Duodenal mucosa (tissue), 2 donors: Measurements from ENCODE around the gene SLC13A2.

Experiments
- H3K27ac ChIP-seq: one replicate; pipeline ENCODE4 v1.7.0; 2013; ENCODE audit warnings: low read depth, low read length
- H3K27me3 ChIP-seq, 2 donors: one replicate each; pipeline ENCODE4 v1.7.0; 2013; ENCODE audit warnings: low read length in 2 of 2, control low read depth in 1 of 2; ENCODE audit not compliant: insufficient read depth in 2 of 2, control insufficient read depth in 1 of 2
- H3K36me3 ChIP-seq, 2 donors: one replicate each; pipeline ENCODE4 v1.7.0; 2013; ENCODE audit warnings: low read length in 2 of 2, control low read depth in 1 of 2; ENCODE audit not compliant: insufficient read depth in 2 of 2, control insufficient read depth in 1 of 2
- H3K4me1 ChIP-seq, 2 donors: one replicate each; pipeline ENCODE4 v1.7.0; 2013; ENCODE audit warnings: low read length in 2 of 2, control low read depth in 1 of 2; ENCODE audit not compliant: insufficient read depth in 2 of 2, control insufficient read depth in 1 of 2
- H3K4me3 ChIP-seq, 2 donors: one replicate each; pipeline ENCODE4 v1.7.0; 2013; ENCODE audit warnings: low read length in 2 of 2, low read depth in 1 of 2
- H3K9ac ChIP-seq, 2 donors: one replicate each; pipeline ENCODE4 v1.7.0; 2013; ENCODE audit warnings: low read length in 2 of 2, low read depth in 1 of 2
- H3K9me3 ChIP-seq, 2 donors: one replicate each; pipeline ENCODE4 v1.7.0; 2013; ENCODE audit warnings: low read length in 2 of 2, control low read depth in 1 of 2; ENCODE audit not compliant: control insufficient read depth in 1 of 2

The SLC13A2 gene

DNA sequence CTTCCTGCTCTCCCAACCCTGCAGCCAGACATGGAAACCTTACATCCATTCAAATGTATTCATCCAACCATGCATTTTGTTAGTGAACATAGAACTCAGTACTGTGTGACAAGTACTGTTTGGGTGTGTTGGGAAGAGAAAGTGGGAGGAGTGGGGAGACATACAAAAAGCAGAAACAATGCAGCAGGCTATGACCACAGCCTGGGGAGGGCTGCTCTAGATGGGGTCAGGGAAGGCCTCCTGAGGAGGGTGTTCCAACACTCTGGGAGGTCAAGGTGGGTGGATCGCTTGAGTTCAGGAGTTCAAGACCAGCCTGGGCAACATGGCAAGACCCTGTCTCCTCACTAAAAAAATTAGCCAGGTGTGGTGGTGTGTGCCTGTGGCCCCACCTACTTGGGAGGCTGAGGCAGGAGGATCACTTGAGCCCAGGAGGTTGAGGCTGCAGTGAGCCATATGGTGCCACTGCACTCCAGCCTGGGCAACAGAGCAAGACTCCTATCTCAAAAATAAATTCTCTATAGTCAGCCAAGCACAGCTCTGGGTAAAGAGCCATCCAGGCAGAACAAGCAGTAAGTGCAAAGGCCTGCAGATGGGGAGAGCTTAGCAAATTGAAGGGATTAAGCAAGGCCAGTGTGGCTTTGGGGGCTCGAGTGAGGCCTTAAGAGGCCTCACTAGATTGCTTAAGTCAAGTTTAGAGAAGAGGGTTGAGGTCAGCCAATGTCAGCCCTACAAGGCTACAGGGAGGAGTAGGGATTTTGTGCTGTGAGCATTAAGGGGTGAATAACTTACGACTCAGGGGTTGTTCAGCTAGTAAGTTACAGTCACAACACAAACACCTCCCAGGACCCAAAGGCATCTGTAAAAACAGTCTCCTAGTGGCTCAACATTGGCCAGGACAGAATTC is 5.5 kb downstream of the SLC13A2 start:
- peak overlapping the region; percentile 66 for H3K27ac ChIP-seq
- H3K4me3 ChIP-seq = peak overlapping the region in 1 of 2 donors; percentile 13
- peaks cover 0 to 2% of the 10 kb centered on the region in 2 donors for H3K36me3 ChIP-seq
- H3K9ac ChIP-seq = peak overlapping the region in 1 of 2 donors; percentile 25
- H3K4me1 ChIP-seq = peaks cover 60 to 66% of the 10 kb centered on the region in 2 donors
- no peaks in the 10 kb centered on the region for H3K9me3 ChIP-seq
- no peaks in the 10 kb centered on the region for H3K27me3 ChIP-seq

- H3K9me3 ChIP-seq = no peaks in the 10 kb centered on the region
- H3K4me3 ChIP-seq = peak overlapping the region; percentile 45 to 48
- peak overlapping the region; percentile 61 to 62 for H3K9ac ChIP-seq
These were observed 6.8 kb downstream of the SLC13A2 start for GRCh38 chr17:28480278-28480677.

GRCh38 chr17:28480799-28481571 is 7.5 kb downstream of the SLC13A2 start:
- Histone ChIP-seq H3K27ac (peak overlapping the region; percentile 68), H3K4me1 (peaks cover 50 to 52% of the 10 kb centered on the region in 2 donors), H3K36me3 (peaks cover 0 to 6% of the 10 kb centered on the region in 2 donors), H3K4me3 (peak overlapping the region; percentile 45 to 48), H3K9me3 (no peaks in the 10 kb centered on the region), H3K9ac (peak overlapping the region; percentile 61 to 62), H3K27me3 (no peaks in the 10 kb centered on the region)

More at GRCh38 chr17:28480278-28480677, 6.8 kb downstream of the SLC13A2 start:
- Histone ChIP-seq H3K36me3 (peaks cover 0 to 3% of the 10 kb centered on the region in 2 donors), H3K4me1 (peaks cover 57 to 58% of the 10 kb centered on the region in 2 donors), H3K27ac (peak overlapping the region; percentile 68), H3K27me3 (no peaks in the 10 kb centered on the region)

DNA sequence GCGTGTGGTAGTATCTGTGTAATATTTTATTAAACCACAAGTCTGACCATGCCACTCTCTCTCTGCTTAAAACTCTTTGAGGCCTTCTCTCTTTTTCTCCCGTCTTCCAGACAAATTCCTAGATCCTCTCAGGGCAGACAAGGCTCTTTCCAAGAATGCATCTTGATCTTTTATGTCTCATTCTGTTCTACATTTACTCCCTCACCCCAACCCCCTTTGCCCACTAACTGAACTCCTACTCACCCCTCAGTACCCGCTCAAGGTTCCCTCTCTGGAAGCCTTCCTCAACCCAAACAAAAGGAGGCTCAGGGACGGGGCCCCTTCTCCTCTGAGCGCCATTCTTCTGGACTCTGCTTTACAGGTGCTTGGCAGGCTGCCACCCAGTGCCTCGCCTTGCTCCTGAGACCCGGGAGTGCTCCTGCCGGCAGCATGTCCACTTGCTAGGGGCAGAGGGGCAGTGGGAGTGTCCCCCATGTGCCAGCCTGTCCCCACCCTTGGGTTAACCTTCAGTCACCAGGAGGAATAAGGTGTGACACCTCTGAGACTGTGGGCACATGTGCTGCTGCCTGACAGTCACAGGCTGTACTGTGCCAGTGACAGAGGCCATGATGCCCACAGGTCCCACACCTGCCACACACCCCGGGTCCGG is 9.2 kb downstream of the SLC13A2 start:
- H3K36me3 ChIP-seq = peaks cover 6 to 11% of the 10 kb centered on the region in 2 donors
- H3K9ac ChIP-seq = peak overlapping the region in 1 of 2 donors; percentile 22
- peak overlapping the region; percentile 55 for H3K27ac ChIP-seq

DNA sequence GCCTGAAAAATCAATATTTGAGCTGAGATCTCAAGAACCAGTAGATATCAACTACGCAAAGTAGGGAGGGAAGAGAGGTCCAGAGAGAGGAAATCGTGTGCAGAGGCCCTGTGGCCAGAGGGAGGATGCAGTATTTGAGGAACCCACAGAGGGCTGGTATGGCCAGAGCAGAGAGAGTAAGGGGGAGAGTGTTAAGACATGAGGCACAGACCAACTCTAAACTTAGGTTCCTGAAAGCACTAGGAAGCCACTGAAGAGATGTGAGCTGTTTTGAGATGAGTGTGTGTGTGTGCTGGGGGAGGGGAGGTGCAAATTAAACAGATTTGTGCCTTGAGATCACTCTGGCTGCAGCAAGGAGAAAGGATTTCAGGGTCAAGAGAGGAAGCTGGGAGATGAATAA is 10.9 kb downstream of the SLC13A2 start:
- Histone ChIP-seq H3K4me3 (no peak overlapping the region), H3K36me3 (peaks cover 9 to 19% of the 10 kb centered on the region in 2 donors), H3K4me1 (peaks cover 38 to 41% of the 10 kb centered on the region in 2 donors), H3K9ac (no peak overlapping the region), H3K27me3 (no peaks in the 10 kb centered on the region), H3K9me3 (no peaks in the 10 kb centered on the region), H3K27ac (no peak overlapping the region)

More for the DNA sequence above, 9.2 kb downstream of the SLC13A2 start:
- peak overlapping the region in 1 of 2 donors; percentile 24 for H3K4me3 ChIP-seq
- H3K27me3 ChIP-seq = no peaks in the 10 kb centered on the region
- no peaks in the 10 kb centered on the region for H3K9me3 ChIP-seq
- H3K4me1 ChIP-seq = peaks cover 43 to 46% of the 10 kb centered on the region in 2 donors

GRCh38 chr17:28485049-28485448 is 11.6 kb downstream of the SLC13A2 start:
- no peaks in the 10 kb centered on the region for H3K27me3 ChIP-seq
- H3K36me3 ChIP-seq = peaks cover 9 to 23% of the 10 kb centered on the region in 2 donors
- H3K4me1 ChIP-seq = peaks cover 33 to 37% of the 10 kb centered on the region in 2 donors
- no peak overlapping the region for H3K27ac ChIP-seq
- no peak overlapping the region for H3K9ac ChIP-seq
- no peak overlapping the region for H3K4me3 ChIP-seq
- H3K9me3 ChIP-seq = no peaks in the 10 kb centered on the region

- Histone ChIP-seq H3K9me3 (no peaks in the 10 kb centered on the region), H3K4me1 (peaks cover 11 to 19% of the 10 kb centered on the region in 2 donors), H3K4me3 (no peak overlapping the region), H3K27me3 (no peaks in the 10 kb centered on the region), H3K9ac (no peak overlapping the region), H3K27ac (no peak overlapping the region), H3K36me3 (peaks cover 35 to 52% of the 10 kb centered on the region in 2 donors)
These were observed 14.6 kb downstream of the SLC13A2 start for GRCh38 chr17:28487881-28488532.

DNA sequence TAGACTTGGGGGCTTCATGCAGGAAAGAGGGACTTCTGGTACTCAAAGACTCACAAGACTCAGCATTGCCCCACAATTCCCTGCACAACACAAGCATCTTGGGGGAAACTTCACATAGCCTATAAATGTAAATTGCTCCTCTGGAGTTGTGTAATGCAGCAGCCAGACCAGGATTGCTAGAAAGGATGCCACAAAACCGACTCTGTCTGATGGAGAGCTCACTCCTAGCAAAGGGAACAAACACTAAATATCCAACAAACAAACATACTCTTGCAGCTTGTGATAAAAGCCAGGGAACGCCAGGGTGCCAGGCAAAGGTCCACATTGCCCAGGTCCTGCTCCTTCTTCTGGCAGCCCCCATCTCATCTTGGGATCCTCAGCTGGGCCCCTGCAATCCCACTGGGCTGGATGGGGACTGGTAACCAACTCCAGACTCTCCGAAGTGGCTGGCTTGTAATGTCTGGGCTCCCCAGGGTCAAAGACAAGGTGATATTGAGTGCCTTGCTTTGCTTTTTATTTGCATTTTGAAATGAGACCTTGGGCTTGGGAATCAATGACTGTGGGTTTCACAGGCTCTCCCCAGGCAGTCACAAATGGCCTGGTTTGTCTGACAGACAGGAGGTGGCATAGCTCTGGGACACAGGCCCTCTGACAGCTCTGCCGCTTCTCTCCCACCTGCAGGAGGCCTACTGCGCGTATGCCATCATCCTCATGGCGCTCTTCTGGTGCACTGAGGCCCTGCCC is 15.3 kb downstream of the SLC13A2 start:
- Histone ChIP-seq H3K4me3 (no peak overlapping the region), H3K36me3 (peaks cover 38 to 52% of the 10 kb centered on the region in 2 donors), H3K27ac (no peak overlapping the region), H3K27me3 (no peaks in the 10 kb centered on the region), H3K4me1 (peaks cover 4 to 16% of the 10 kb centered on the region in 2 donors), H3K9ac (no peak overlapping the region), H3K9me3 (no peaks in the 10 kb centered on the region)

DNA sequence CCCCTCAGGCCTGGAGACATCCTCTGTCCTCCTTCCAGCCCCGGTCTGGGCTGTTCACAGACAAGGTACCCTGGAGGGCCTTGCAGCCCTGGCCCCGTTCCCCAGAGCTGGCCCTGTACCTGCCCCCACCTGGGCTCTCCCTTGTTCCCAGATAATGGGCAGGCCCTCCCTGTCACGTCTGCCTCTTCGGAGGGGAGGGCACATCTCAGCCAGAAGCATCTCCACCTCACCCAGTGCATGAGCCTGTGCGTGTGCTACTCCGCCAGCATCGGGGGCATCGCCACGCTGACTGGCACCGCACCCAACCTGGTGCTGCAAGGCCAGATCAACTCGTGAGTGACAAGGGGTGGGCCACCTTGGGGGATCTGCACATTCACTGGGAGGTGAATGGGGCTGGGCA is 17.8 kb downstream of the SLC13A2 start:
- Histone ChIP-seq H3K27ac (no peak overlapping the region), H3K9me3 (no peaks in the 10 kb centered on the region), H3K27me3 (no peaks in the 10 kb centered on the region), H3K4me1 (peaks cover 0 to 7% of the 10 kb centered on the region in 2 donors), H3K36me3 (peaks cover 34 to 72% of the 10 kb centered on the region in 2 donors), H3K9ac (no peak overlapping the region), H3K4me3 (no peak overlapping the region)
